Daoy (cell line): ENCODE measurements around the gene TRAP1. TPM values are rescaled to one million over a fixed set of nuclear protein-coding genes. Genes with fewer than 3 reads are reported as not detected.

ENCODE experiments used
- DNase-seq: peaks from one replicate; pipeline ENCODE4 v3.0.0-alpha.2; 2015; ENCODE audit warnings: low read depth
- total RNA-seq: library from RNA; depleted of rRNA; stranded (reverse); fragments of >200 nt; shearing (Covaris generic); gene quantifications from 2 replicates; pipeline ENCODE4 v1.2.3, GENCODE V29; 2014; rRNA removed

TRAP1 gene
- total RNA-seq, result 72.8 and 76.9 TPM in 2 replicates

DNA sequence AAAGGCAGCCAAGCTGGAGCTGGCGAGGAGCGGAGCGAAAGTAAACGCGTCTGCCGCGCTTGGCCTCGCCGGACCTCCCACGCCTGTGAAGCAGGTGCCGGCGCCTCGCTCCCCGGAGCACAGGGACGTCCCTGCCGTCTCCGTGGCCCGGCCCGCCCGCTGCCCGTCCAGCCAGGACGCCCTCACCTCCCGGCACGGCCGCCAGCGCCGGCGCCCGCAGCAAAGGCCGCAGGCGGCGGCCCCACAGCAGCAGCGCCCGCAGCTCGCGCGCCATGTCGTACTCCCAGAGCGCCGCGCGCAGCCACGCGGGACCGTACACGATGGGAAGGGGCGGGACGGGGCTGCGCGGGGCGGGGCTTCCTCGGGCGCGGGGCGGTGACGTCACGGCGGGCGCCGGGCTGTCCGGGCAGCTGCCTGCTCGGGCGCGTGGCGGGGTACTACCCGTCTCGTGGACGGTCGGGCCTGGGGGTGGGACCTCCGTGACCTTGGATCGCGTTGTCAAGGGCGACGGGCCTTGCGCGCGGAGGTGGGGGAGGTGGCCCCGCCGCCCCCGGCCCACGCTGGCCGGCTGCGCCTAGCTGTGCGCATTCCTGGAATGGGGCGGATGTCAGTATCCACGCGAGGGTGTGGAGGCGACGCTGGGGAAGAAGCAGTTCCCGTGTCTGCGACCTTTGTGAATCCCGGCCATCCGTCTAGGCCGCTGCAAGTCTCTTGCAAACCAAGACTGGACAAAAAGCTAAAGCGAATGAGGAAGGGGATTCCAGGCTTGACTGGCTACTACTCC is at the start of gene TRAP1:
Gene TRAP1, minus strand, starts transcription at position 290 of the 784 bp plus-strand sequence. Its CDS starts 16 bp downstream, at position 274.
- DNase-seq, result peak; percentile 84

DNA sequence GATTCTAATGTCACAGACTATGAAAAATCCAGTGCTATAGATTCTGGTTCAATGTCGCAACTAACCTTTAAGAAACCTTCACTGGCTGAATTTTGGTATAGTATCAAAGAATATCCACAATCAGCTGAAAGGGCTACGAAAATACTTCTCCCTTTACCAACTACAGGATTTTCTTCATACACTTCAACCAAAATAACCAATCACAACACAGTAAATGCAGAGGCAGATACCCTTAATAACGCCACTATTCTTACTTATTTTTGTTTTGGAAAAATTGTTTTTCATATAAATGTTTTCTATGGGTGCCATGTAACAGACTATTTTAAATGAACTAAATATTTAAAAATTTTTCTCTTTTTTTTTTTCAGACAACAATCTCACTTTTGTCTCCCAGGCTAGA is 48.9 kb upstream of the TRAP1 start:
- no peak for DNase-seq

DNA sequence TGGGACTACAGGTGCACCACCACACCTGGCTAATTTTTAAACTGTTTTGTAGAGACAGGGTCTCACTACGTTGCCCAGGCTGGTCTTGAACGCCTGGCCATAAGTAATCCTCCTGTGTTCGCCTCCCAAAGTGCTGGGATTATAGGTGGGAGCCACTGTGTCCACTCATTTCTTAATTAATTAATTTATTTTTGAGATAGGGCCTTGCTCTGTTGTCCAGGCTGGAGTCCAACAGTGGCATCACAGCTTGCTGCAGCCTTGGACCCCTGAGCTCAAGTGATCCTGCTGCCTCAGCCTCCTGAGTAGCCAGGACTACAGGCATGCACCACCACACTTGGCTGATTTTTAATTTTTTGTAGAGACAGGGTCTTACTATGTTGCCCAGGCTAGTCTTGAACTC is 47.1 kb upstream of the TRAP1 start:
- no peak for DNase-seq

DNA sequence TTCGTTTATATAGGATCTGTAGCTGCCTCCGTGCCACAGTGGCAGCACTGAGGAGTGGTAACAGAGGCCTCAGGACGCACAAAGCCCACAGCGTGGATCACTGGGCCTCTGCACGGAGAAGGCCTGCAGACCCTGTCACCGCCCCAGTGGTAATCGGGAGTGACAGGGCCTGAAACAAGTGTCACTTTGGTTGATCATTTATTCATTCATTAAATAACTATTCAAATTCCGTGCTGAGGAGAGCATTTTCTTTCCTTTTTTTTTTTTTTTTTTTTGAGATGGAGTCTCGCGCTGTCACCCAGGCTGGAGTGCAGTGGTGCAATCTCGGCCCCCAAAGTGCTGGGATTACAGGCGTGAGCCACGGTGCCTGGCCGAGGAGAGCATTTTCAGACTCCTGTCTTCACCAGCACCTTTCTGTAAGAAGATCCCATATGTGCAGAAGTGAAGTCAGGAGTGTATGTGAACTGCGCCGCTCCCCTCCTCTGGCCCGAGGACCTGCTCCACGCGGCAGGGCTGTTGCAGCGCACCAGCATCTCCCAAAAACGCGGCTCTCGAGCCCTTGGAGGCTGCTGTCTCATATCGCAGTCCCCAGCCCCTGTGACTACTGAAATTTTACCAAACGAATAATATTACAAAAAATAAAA is 44.9 kb upstream of the TRAP1 start:
- DNase-seq, result no peak

DNA sequence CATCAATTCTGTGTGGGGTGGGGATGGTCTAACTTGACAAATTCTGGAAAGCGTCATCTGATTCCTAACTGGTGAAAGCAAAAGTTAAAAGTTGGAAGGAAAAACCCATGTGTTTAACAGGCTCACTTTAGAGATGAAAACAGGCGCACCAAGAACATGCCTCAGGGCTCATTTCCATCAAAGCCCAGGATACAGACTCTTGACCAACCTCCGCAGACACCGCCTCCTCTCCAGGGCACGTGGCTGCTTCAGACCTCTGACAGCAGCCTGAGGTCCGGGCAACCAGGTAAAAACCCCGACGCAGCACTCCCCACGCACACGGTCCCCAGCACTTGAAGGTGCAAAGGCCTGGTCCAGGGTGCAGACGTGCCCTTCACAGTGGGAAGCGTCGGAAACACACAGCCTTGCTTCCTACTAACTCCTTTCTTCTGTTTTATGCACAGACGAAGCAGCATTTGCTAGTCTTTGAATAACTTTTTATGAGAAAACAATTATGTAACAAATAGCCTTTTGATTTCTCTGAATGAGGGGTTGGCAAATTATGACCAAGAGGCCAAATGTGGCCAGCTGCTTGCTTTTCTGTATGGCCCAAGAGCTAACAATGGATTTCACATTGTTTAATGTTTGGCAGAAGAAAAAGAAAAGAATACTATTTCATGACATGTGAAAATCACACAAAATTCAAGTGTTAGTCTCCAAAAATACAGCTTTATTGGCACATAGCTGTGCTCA is 44.2 kb upstream of the TRAP1 start:
- no peak for DNase-seq

DNA sequence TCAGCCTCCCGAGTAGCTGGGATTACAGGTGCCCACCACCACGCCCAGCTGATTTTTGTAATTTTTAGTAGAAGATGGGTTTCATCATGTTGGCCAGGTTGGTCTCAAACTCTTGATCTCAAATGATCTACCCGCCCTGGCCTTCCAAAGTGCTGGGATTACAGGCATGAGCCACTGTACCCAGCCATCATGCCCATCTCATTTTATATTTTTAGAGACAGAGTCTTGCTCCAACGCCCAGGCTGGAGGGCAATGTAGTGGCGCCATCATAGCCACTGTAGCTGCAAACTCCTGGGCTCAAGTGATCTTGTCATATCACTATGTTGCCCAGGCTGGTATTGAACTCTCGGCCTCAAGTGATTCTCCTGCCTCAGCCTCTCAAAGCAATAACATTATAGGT is 43.2 kb upstream of the TRAP1 start:
- no peak for DNase-seq

DNA sequence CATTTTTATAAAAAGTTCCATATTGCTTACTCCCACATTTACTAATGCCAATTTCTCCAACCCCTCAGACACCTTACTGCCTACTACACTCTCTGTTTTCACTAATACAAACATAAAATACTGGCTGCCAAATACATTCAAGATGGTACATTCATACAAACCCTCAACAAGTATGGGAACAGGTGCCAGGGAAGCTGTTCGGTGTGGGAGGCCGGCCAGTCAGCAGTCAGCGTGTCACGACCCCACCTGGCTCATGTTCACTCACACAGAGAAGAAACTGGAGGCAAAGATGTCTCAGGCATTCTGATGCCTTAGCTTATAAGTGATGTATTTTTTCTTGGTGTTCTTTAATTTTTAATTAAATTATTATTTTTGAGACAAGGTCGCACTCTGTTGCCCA is 42.4 kb upstream of the TRAP1 start:
- no peak for DNase-seq

DNA sequence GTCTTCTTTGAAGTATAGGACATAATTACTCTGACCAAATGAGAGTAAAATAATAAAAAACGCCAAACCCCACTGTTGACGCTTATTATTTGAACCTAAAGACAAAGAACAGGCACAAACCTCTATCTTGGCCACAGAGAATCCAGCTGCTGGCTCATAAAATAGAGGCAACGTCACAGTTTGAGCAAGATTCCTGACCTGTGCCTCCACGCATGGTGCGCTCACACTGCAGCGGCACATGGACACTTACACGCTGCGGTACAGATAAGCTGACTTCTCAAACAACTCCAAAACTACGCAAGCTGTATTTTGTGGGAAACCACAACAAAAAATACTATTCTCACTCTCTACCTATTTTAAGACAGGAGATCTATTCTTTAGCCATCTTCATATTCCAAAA is 38.8 kb upstream of the TRAP1 start:
- no peak for DNase-seq

DNA sequence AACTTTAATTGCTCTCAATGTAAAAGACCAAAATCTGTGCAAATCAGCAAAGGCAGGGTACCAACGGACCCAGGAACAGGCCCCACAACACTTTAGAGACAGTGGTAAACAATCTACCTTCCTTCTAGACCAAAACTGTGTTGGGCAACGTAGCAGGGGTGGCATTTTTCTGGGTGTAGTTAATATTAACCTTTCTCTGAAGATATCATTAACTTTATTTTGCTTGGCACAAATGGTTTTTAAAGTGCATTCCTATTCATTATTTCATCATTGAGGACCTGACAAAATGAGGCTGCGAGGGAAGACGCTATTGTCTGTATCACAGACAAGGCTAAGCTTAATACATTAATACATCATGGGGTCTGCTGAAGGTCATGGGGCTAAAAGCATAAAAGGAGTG is 37.9 kb upstream of the TRAP1 start:
- DNase-seq, result no peak

DNA sequence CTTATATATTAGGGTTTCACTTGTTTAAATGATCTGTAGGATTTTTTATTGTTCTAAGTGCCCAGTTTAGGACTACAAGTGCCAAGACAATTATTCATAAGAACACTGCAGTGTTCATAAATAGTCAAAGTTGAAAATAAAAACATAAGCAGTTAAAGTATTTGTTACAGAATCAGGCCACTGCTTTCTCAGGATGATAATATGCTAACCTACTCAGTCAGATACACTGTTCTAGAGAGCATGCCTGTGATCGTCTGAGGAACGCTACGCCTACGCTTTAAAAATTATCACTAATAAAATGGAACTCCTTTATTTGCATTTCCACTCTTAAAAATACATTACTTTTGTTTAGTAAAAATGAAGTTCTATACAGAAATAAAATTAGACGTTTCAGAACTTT is 37.4 kb upstream of the TRAP1 start:
- DNase-seq, result no peak

DNA sequence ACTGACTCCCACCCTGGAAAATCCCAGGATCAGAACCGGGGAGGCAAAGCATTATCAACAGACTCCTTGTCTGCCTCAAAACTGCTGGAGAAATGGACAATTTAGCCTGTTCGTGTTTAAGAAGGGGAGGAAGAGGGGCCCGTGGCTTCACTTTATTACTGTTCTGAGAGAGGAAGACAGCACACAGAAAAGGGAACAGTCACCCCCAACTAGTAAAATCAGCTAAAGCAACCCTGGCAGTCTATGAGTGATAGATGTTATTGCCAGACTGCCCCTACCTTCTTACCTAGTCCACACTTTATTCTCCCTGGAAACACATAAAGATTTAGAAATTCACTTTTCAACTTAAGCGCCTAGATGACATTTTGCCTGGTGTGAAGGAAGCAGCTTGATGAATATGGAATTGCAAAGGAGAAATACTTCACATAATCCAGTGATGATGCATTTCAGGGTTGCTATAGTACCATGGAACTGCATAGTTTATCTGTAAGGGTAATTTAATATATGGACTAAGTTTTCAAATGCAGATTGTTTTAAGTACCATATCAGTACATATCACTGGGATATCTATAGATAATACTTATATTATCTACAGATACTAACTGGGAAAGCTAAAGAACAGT is 36.9 kb upstream of the TRAP1 start:
- DNase-seq, result no peak

DNA sequence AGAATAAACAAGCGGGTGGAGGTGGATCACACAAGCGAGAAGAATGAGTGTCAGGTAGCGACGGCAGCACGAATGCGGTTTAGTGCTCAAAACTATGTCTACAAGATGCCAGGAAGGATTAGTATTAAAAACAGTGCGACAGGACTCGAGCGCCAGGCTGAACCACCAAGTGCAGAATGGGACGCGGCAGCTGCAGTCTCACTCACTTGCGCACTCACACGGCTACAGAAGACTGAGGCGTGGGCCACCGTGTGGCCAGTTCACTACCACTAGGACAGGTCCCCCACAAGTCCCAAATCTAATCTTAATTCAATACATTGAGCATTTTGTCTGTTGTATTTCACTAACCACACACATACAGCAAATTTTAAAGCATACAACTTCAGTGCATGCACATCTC is 35.7 kb upstream of the TRAP1 start:
- no peak for DNase-seq

DNA sequence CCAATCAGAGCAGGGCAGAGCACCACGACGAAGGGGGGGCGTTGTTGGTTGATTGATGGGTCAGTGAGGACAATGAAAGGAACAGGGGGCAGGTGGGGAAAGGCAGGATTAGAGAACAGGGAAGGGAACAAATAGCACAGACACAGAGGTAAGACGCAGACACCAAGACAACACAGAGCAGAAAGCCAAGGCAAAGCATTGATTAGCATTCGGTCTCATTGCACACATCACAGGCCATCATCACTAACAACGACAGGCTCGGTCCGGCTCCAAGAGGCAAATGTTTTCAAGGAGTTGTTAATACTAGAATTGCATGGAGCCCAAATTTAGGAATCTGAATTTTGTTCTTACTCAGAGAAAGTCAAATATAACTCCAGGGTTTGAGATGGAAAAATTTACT is 34.6 kb upstream of the TRAP1 start:
- DNase-seq, result no peak

DNA sequence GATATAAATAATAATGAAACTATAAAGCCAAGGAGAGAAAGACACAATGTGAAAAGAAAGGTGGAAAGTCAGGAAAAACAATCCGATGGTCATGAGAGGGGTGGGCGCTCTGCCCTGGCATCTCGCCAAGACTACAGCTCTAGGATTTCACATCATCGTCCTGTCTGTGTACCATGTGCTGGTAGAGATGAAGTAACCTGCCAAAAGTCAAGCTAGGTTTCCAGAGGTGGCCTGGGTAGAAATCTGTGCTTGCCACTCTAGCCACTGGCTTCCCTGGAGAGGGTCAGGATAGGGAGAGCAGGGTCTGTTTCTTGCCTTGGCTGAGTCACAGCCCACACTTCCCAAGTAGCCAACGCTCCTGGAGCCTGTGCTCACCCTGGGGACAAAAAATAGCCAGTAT is 31.0 kb upstream of the TRAP1 start:
- DNase-seq, result no peak

DNA sequence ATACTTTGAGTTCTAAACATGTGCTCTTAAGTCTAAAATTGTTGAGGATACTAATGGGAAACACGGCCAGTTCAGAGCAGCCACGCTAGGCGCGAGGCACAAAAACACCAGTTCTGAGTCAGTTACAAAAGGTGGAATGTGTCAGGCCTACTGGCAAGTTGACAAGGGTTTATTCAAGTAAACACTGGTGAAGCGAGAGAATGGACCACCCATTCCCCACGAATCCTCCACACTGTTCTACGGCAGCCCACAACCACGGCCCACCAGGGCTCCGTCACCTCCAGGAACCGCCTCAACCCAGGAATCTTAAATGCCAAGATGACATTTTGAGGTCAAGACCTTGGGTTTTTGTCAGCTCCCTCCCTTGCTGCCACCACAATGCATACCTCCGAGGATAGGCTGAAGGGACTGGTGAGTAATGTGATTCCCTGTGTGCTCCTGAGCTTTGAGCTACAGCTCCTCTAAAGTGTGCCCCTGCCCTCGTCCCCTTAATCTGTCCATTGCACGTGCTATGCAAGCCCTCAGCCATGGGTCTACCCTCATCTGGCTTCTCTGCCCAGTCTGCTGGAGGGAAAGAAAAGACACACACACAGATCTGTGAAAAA is 28.5 kb upstream of the TRAP1 start:
- DNase-seq, result no peak

DNA sequence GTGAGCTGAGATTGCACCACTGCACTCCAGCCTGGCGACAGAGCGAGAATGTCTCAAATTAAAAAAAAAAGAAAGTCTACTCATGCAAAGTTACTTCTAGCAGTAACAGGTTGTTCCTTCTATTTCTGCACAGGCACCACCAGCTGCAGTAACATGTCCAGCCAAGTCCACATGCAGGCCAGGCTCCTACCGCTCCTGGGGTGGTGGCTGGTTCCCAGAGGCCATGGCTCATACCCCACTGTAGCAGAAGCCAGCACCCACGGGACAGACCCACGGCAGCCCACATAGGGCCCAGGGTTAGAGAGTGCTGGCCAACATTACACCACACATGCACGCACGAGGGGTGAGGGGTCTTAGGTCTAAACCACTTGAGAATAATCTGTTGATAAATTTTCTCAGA is 26.7 kb upstream of the TRAP1 start:
- DNase-seq, result no peak

DNA sequence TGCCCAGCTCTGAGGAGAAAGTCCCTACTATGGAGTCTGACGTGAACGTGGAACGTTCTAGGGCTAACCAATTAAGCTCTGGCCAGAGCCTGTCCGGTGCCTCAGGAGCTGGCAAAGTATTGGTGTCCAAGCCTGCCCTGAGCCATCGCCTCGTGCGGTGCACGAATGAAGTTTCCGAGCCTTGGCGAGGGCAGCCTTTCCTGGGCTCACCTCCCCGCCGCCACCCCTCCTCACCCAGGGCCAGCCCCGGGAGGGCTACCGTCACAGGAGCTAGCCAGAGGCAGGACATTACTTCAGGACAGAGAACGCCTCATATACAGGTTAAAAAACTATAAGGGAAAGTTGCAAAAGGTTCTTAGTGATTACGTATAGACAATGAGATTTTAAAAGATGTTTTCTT is 23.6 kb upstream of the TRAP1 start:
- no peak for DNase-seq

DNA sequence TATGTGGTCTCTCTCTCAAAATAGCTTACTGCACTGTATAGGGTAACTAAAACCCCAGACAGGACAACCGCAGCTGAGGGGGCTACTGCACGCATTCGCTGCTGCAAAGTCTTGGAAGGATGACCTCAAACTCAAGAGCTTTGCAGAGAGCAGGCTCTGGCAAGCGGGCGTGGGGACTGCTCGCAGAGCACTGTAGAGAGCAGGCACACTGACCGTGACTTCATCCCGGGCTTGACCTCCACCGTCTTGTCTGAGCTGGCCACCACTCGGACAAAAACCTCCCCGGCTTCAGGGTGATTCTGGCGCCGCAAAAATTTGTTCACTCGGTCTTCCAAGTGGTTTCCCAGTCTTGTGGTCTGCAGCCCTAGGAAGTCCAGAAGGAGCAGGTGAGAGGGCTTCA is 22.9 kb upstream of the TRAP1 start:
- DNase-seq, result no peak

DNA sequence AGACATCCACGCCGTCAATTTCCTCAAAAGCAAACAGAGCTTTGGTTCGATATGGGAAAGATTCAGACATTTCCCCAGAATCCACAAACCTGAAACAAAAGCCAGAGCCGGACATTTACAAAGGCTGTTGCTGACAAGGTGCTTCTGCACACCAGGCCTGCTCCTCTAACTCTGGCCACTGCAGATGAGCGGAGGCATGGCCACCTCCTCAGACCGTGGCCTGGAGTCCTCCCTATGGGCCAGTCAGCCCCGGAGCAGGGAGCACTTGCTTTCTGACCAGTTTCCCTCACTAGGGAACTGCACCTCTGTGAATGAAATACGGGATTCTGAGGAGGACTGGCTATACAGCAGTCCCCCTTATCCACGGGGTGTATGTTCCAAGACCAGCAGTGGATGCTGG is 22.3 kb upstream of the TRAP1 start:
- DNase-seq, result no peak

DNA sequence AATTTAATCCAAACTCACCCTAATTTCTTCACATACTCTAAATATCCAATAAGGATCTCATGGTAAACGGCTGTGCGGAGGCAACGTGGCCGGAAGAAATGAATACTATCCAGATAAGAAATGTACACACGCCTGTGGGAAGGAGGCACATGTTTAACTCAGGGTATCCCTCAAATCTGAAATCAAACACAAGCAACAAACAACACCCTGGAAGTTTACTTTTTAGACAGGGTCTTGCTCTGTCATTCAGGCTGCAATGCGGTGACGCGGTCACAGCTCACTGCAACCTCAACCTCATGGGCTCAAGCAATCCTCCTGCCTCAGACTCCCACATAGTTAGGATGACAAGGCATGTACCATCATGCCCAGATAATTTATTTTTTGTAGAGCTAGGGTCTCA is 21.2 kb upstream of the TRAP1 start:
- no peak for DNase-seq

DNA sequence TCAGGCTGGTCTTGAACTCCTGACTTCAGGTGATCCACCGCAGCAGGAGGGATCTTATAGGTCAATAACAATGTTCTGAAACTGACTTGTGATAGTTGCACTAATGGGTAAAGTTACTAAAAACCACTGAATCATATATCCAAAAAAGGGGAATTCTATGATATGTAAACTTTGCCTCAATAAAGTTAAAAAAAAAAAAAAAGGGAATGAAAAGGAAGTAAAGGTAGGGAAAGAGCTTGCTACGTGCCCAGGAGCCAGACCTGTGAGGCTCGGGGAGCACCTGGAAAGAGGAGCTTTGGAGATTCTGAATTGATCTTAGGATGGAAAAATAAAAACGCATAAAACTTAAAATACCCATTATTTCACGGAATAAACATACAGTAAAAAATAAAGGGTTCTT is 20.8 kb upstream of the TRAP1 start:
- no peak for DNase-seq

DNA sequence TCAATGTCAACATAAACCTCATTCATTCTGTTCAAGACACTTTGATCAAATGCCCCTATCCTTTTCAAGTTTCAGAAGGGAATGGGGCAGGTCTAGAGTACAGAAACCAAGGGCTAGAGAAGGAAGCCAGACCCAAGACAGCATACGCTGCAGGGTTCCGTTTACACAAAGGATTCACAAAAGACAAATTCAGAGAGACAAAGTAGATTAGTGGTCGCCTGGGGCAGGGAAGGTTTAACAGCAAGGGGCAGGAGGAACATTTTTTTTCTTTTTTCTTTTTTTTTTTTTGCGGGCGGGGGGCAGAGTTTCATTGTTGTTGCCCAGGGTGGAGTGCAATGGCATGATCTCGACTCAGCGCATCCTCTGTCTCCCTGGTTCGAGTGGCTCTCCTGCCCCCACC is 19.9 kb upstream of the TRAP1 start:
- DNase-seq, result no peak
